ENCODE data around the gene SEM1.

- TF ChIP-seq RFX5 (IDR thresholded peaks at IDR 0.05; ENCODE audit: low read depth, low read length) (no peak), RAD21 (IDR thresholded peaks at IDR 0.05; ENCODE audit: low read length) (no peak), RCOR1 (IDR thresholded peaks at IDR 0.05; ENCODE audit: insufficient replicate concordance, low read length) (no peak), USF2 (IDR thresholded peaks at IDR 0.05; ENCODE audit: low read depth, low read length) (no peak), CTCF (conservative IDR thresholded peaks at IDR 0.05; ENCODE audit: low read depth, low read length) (no peak), BHLHE40 (IDR thresholded peaks at IDR 0.05; ENCODE audit: low read depth, low read length) (no peak), ELK1 (IDR thresholded peaks at IDR 0.05; ENCODE audit: borderline replicate concordance, low read depth, low read length) (no peak), MAFK (IDR thresholded peaks at IDR 0.05; ENCODE audit: low read depth, low read length) (no peak), NFE2L2 (IDR thresholded peaks at IDR 0.05; ENCODE audit: low read depth, low read length) (no peak), POLR2A (IDR thresholded peaks at IDR 0.05; ENCODE audit: low read depth, low read length) (no peak), SMC3 (IDR thresholded peaks at IDR 0.05; ENCODE audit: low read depth, low read length) (no peak), MAZ (IDR thresholded peaks at IDR 0.05; ENCODE audit: borderline replicate concordance, low read depth, low read length) (no peak), CHD1 (IDR thresholded peaks at IDR 0.05; ENCODE audit: low read depth, low read length) (no peak), CEBPB (IDR thresholded peaks at IDR 0.05; ENCODE audit: low read depth, low read length) (no peak)
Observed at GRCh38 chr7:96645084-96645483, 64.6 kb downstream of the SEM1 start.
